ENCODE measurements around the gene LPP. TPM values are rescaled to one million over a fixed set of nuclear protein-coding genes. Genes with fewer than 3 reads are reported as not detected.

The LPP gene
- total and polyA plus RNA-seq, 9 donors: 15.9 to 280 (median 134) TPM

DNA sequence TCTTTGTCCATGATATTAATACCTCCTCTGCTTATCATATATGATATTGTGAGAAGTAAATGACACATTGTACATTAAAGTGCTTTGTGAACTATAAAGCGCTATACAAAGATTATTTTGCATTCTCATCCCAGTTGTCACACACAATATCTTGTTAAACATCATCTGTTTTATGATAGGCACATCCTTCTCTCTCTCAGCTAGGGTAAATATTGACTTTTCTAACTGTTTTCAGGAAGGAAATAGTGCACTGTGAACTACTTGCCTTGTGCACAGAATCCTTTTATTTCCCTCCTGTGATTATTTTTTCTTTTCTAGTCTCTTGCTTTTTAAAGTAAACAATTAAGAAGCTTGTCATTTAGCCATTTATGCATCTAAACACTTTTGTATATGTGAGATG, 388.2 kb downstream of the LPP start:
- H3K36me3 ChIP-seq: no peaks in the 10 kb centered on the region
- TF ChIP-seq, protein P1, sequence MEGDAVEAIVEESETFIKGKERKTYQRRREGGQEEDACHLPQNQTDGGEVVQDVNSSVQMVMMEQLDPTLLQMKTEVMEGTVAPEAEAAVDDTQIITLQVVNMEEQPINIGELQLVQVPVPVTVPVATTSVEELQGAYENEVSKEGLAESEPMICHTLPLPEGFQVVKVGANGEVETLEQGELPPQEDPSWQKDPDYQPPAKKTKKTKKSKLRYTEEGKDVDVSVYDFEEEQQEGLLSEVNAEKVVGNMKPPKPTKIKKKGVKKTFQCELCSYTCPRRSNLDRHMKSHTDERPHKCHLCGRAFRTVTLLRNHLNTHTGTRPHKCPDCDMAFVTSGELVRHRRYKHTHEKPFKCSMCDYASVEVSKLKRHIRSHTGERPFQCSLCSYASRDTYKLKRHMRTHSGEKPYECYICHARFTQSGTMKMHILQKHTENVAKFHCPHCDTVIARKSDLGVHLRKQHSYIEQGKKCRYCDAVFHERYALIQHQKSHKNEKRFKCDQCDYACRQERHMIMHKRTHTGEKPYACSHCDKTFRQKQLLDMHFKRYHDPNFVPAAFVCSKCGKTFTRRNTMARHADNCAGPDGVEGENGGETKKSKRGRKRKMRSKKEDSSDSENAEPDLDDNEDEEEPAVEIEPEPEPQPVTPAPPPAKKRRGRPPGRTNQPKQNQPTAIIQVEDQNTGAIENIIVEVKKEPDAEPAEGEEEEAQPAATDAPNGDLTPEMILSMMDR (IDR thresholded peaks at IDR 0.05): no peak
- TF ChIP-seq EP300 (IDR thresholded peaks at IDR 0.05) (no peak), POLR2A (IDR thresholded peaks at IDR 0.05) (no peak)
- DNase-seq: no peak
- intact Hi-C loops (cut with DNase I): no loop called here
- no peak overlapping the region for H3K27ac ChIP-seq
- no peak overlapping the region for H3K4me3 ChIP-seq
- H3K4me1 ChIP-seq (ENCODE audit: insufficient read depth): no peaks in the 10 kb centered on the region
- no peaks in the 10 kb centered on the region for H3K27me3 ChIP-seq
- H3K9me3 ChIP-seq: no peaks in the 10 kb centered on the region
- 47 to 77% (median 66%) methylated on average over 1 of the region's 1 CpG for WGBS, 3 donors

DNA sequence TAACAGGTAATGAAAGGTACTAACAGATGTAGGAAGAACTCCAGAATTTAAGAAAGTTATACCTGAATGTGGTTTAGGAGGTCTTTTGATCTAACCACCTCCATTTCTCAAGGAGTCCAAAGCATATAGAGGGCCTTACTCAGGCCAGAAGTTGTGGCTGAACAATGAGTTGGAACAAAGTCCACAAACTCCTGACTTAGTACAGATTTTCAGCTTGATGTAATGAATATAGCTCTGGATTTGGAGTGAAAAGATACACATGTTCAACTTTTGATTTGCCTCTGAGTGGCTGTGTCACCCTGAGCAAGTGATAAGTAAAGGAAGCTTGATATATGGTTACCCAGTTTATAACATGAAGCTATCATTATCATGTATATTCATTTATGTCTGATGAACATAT, 390.1 kb downstream of the LPP start:
- Histone ChIP-seq H3K27me3 (no peaks in the 10 kb centered on the region), H3K36me3 (no peaks in the 10 kb centered on the region), H3K4me1 (ENCODE audit: insufficient read depth) (no peaks in the 10 kb centered on the region), H3K9me3 (no peaks in the 10 kb centered on the region), H3K27ac (no peak overlapping the region), H3K4me3 (no peak overlapping the region)
- no peak for TF ChIP-seq POLR2A (IDR thresholded peaks at IDR 0.05)
- TF ChIP-seq EP300 (IDR thresholded peaks at IDR 0.05): no peak
- TF ChIP-seq, protein P1 (IDR thresholded peaks at IDR 0.05): no peak
- no peak for DNase-seq
- intact Hi-C loops (cut with DNase I): no loop called here

DNA sequence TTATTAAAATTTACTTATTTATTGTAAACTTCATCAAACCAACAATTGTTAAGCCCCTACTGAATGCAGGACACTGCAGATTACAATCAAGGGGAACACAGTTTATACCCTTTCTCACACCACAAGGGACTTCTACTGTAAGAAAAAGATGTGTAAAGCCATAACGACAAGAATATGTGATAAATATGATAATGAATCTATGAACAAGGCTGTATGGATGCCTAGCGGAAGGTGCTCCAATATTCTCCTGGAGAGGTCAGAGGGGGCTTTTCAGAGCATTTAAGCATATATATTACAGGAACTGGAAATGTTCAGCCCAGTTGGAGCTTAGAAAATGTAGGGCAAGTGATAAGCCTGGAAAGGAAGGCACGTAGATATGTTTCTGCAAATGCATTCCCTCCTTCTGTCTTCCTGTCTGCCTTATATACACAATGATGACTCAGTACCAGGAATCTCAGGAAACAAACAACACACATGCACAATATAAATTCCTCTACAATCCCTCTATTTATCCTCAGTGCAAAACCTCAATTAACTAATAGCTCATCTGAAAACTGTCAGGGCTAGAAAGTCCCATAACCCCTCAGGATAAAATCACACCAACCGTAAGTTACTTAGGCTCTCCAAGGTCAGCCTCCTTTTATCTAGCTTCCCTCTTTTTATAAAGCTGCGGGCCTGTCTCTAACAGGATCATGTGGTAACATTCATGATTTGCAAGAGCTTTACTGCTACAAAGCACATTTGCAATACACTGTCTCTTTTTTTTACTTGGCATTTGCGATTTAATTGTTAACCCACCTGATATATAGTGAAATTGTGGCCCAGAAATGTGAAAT, 393.1 kb downstream of the LPP start:
- Histone ChIP-seq H3K36me3 (no peaks in the 10 kb centered on the region), H3K27ac (no peak overlapping the region), H3K27me3 (no peaks in the 10 kb centered on the region), H3K4me3 (no peak overlapping the region), H3K4me1 (ENCODE audit: insufficient read depth) (no peaks in the 10 kb centered on the region), H3K9me3 (no peaks in the 10 kb centered on the region)
- intact Hi-C loops (cut with DNase I): no loop called here
- DNase-seq: no peak
- 60 to 62% (median 62%) methylated on average over 6 of the region's 6 CpGs for WGBS, 3 donors
- TF ChIP-seq POLR2A (IDR thresholded peaks at IDR 0.05) (no peak), EP300 (IDR thresholded peaks at IDR 0.05) (no peak)
- TF ChIP-seq, protein P1 (IDR thresholded peaks at IDR 0.05): no peak

DNA sequence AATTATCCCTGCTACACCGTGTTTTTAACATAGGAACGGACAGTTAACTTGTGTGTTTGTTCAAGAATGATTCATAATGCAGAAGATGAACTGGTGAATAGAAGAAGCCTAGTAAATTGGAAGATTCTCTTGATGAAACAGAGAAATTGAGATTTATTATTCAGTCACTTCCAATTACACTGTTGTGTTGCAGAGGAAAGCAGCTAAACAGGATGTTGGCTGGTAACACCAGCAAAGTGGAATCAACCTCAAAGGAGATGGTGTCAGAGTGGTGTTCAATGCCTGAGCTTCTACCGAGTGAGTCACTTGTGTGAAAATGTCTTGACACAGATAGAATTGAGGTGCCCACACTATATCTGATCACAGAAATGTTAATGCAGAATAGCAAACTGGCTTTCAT, 399.6 kb downstream of the LPP start:
- intact Hi-C loops (cut with DNase I): no loop called here
- TF ChIP-seq EP300 (IDR thresholded peaks at IDR 0.05) (no peak), POLR2A (IDR thresholded peaks at IDR 0.05) (no peak)
- TF ChIP-seq, protein P1 (IDR thresholded peaks at IDR 0.05): no peak
- 93 to 95% (median 94%) methylated on average over 3 of the region's 3 CpGs for WGBS, 3 donors
- DNase-seq: no peak
- Histone ChIP-seq H3K36me3 (no peaks in the 10 kb centered on the region), H3K27ac (no peak overlapping the region), H3K27me3 (no peaks in the 10 kb centered on the region), H3K4me3 (no peak overlapping the region), H3K4me1 (ENCODE audit: insufficient read depth) (no peaks in the 10 kb centered on the region), H3K9me3 (no peaks in the 10 kb centered on the region)

All from ovary (tissue), 9 donors.